K562 (cell line): Measurements from ENCODE around the gene NCOA4. TPM values are rescaled to one million over a fixed set of nuclear protein-coding genes. Genes with fewer than 3 reads are reported as not detected.

ENCODE experiments used
- CC2D1A ChIP-seq: fragments of 450-650 bp; IDR thresholded peaks from 2 replicates; pipeline ENCODE4 v1.6.1; 2017; ENCODE audit warnings: mild to moderate bottlenecking
- CHCHD3 ChIP-seq: fragments of 250-450 bp; sonication (Bioruptor Pico); IDR thresholded peaks from 2 replicates; pipeline ENCODE4 v2.1.2; 2022; ENCODE audit warnings: mild to moderate bottlenecking
- CTBP1 ChIP-seq: fragments of 450-650 bp; IDR thresholded peaks from 2 replicates; pipeline ENCODE4 v1.6.1; 2016; ENCODE audit warnings: borderline replicate concordance
- DMBX1 ChIP-seq: fragments of 250-450 bp; sonication (Bioruptor Pico); IDR thresholded peaks from 2 replicates; pipeline ENCODE4 v1.8.0; 2022; ENCODE audit warnings: inconsistent platforms, mild to moderate bottlenecking, moderate library complexity, borderline replicate concordance
- ESRRA ChIP-seq: fragments of 450-650 bp; IDR thresholded peaks from 2 replicates; pipeline ENCODE4 v1.6.1; 2014; ENCODE audit warnings: low read depth, mild to moderate bottlenecking, moderate library complexity, borderline replicate concordance
- FOXP4 ChIP-seq: sonication (generic); formaldehyde crosslinking; IDR thresholded peaks from 2 replicates; pipeline ENCODE4 v1.8.0; 2022; ENCODE audit warnings: mild to moderate bottlenecking, missing genetic modification reagents, borderline replicate concordance
- KLF16 ChIP-seq: IDR thresholded peaks from 2 replicates; pipeline ENCODE4 v1.6.1; 2016; ENCODE audit warnings: antibody characterized with exemption
- MTA1 ChIP-seq: fragments of 450-650 bp; IDR thresholded peaks from 2 replicates; pipeline ENCODE4 v1.6.1; 2017; ENCODE audit warnings: borderline replicate concordance
- NFE2 ChIP-seq: IDR thresholded peaks from 2 replicates; pipeline ENCODE4 v1.6.1; 2014; ENCODE audit warnings: antibody characterized with exemption, low read depth
- PRDM10 ChIP-seq: fragments of 450-650 bp; IDR thresholded peaks from 2 replicates; pipeline ENCODE4 v1.6.1; 2018; ENCODE audit not compliant: partially characterized antibody
- RAD21 ChIP-seq, 2 experiments: fragments of 250-450 bp in 1 of 2; fragments of 450-650 bp in 1 of 2; sonication (Bioruptor Pico) in 1 of 2; formaldehyde crosslinking in 1 of 2; IDR thresholded peaks in 1 of 2; conservative IDR thresholded peaks in 1 of 2; 2 replicates each; pipeline versions ENCODE4 v1.4.0 to v1.8.0; 2020 to 2022; ENCODE audit warnings: mild to moderate bottlenecking in 2 of 2, moderate library complexity in 1 of 2
- SMARCA5 ChIP-seq: fragments of 450-650 bp; IDR thresholded peaks from 2 replicates; pipeline ENCODE4 v1.6.1; 2016
- STAG1 ChIP-seq: sonication (generic); formaldehyde crosslinking; IDR thresholded peaks from 2 replicates; pipeline ENCODE4 v1.5.0; 2020; ENCODE audit warnings: missing genetic modification reagents, borderline replicate concordance
- YY1 ChIP-seq, 3 experiments: IDR thresholded peaks; 2 replicates each; pipeline ENCODE4 v1.6.1; 2011; ENCODE audit warnings: low read length in 2 of 3, mild to moderate bottlenecking in 2 of 3, moderate library complexity in 2 of 3, borderline replicate concordance in 1 of 3, control low read depth in 1 of 3, low read depth in 1 of 3; ENCODE audit not compliant: insufficient read depth in 3 of 3, insufficient replicate concordance in 2 of 3, control insufficient read depth in 1 of 3, insufficient read length in 1 of 3; ENCODE audit errors: extremely low read depth in 1 of 3
- ZNF507 ChIP-seq: conservative IDR thresholded peaks from 2 replicates; pipeline ENCODE4 v1.6.1; 2017; ENCODE audit warnings: missing genetic modification characterization, missing compliant biosample characterization
- ZNF583 ChIP-seq: fragments of 250-450 bp; sonication (Bioruptor Pico); IDR thresholded peaks from 2 replicates; pipeline ENCODE4 v1.4.0; 2020
- polyA plus RNA-seq, 8 experiments: library from polyadenylated mRNA; depleted of rRNA in 4 of 8; stranded (reverse) in 5 of 8; unstranded in 3 of 8; fragments of >200 nt; fragmentation: Nextera tagmentation in 2 of 8; fragmentation: Illumina TruSeq in 1 of 8; extraction: Ambion mirVana in 2 of 8; extraction: Trizol in 1 of 8; gene quantifications; 2 replicates each; pipeline versions ENCODE4 v1.2.1 to v1.2.3, GENCODE V29; 2011 to 2014; ENCODE audit warnings: inconsistent platforms in 1 of 8, missing spikeins in 1 of 8
- total RNA-seq, 7 experiments: library from RNA; depleted of rRNA in 6 of 7; stranded (reverse); fragments of >200 nt in 6 of 7; fragmentation: Illumina TruSeq in 2 of 7; extraction: Trizol in 2 of 7; gene quantifications; 2 replicates each; pipeline versions ENCODE4 v1.2.1 to v1.2.3, GENCODE V29; 2011 to 2021; ENCODE audit warnings: low replicate concordance in 1 of 7
- TF ChIP-seq, protein P1 (sequence below): fragments of 450-650 bp; IDR thresholded peaks from 2 replicates; pipeline ENCODE4 v1.6.1; 2016; ENCODE audit warnings: borderline replicate concordance
- TF ChIP-seq, protein P2 (sequence below): fragments of 450-650 bp; formaldehyde crosslinking; IDR thresholded peaks from 2 replicates; pipeline ENCODE4 v1.4.0; 2020; ENCODE audit warnings: mild to moderate bottlenecking, moderate library complexity

The NCOA4 gene
- total and polyA plus RNA-seq, 9 of the 15 experiments (the other 6 are each of a cell fraction or from before 2014, with no cell fraction given), result 89.8 to 283 (median 181) TPM

DNA sequence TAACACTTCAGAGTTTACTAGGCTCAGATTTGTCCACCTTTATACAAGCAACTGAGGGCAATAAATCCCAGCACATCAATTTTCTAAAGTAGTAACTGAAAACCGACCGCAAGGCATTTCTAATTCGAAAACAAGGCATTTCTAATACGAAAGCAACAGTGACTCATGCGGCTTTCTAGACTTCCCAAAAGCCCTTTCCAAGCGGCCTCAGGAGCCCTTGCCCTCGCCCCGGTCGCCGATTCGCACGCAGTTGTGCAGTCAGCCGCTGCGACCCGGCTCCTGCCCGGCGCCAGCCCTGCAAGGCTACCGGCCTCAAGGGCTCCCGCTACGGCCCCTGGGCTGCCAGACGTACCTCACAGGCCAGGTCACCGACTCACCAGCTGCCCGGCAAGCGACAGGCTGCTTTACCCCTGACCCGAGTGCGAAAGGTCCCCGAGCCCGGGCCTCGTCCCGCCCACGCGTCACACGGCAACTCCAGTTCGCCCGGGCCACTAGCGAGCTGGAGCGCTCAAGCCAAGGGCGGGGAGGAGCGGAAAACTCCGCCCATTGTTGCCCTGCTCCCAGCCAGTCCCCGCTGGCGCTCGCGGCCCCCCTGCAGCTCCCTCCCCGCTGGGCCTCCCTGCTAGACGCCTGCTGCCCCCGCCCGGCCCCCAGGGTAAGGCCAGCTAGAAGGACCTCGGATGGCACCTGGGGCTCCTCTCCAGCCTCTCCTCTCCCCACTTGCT is 7.3 kb downstream of the NCOA4 start (continued):
- TF ChIP-seq STAG1, result peak; percentile 23; the same call in 1 of the 2 replicates
- 0 out of 2 replicates have a peak, but pooled peaks have one; percentile 17 for TF ChIP-seq DMBX1 (CRISPR knock-in tag)
- peak; percentile 77 to 86 for TF ChIP-seq RAD21 (CRISPR knock-in tag; conservative IDR thresholded peaks at IDR 0.05 in 1 of 2, IDR thresholded peaks at IDR 0.05 in 1 of 2)
- TF ChIP-seq ZNF507 (tag), result no peak
- peak; percentile 67 for TF ChIP-seq KLF16
- TF ChIP-seq MTA1, result peak; percentile 80
- 0 out of 2 replicates have a peak, but pooled peaks have one; percentile 13 for TF ChIP-seq CC2D1A
- TF ChIP-seq NFE2, result peak; percentile 4; the same call in 1 of the 2 replicates
- TF ChIP-seq, protein P1, sequence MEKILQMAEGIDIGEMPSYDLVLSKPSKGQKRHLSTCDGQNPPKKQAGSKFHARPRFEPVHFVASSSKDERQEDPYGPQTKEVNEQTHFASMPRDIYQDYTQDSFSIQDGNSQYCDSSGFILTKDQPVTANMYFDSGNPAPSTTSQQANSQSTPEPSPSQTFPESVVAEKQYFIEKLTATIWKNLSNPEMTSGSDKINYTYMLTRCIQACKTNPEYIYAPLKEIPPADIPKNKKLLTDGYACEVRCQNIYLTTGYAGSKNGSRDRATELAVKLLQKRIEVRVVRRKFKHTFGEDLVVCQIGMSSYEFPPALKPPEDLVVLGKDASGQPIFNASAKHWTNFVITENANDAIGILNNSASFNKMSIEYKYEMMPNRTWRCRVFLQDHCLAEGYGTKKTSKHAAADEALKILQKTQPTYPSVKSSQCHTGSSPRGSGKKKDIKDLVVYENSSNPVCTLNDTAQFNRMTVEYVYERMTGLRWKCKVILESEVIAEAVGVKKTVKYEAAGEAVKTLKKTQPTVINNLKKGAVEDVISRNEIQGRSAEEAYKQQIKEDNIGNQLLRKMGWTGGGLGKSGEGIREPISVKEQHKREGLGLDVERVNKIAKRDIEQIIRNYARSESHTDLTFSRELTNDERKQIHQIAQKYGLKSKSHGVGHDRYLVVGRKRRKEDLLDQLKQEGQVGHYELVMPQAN, result peak; percentile 80; the same call in 1 of the 2 replicates
- peak in 2 of 3 experiments; percentile 60 to 66 for TF ChIP-seq YY1 (IDR thresholded peaks at IDR 0.05; ENCODE audit: borderline replicate concordance in 1 of 3, control insufficient read depth in 1 of 3, extremely low read depth in 1 of 3, insufficient read depth in 3 of 3, insufficient read length in 1 of 3, insufficient replicate concordance in 2 of 3, low read depth in 1 of 3, low read length in 2 of 3)
- peak; percentile 84 for TF ChIP-seq CTBP1
- no peak for TF ChIP-seq ZNF583 (CRISPR knock-in tag)
- TF ChIP-seq CHCHD3 (CRISPR knock-in tag), result 0 out of 2 replicates have a peak, but pooled peaks have one; percentile 29
- TF ChIP-seq, protein P2, sequence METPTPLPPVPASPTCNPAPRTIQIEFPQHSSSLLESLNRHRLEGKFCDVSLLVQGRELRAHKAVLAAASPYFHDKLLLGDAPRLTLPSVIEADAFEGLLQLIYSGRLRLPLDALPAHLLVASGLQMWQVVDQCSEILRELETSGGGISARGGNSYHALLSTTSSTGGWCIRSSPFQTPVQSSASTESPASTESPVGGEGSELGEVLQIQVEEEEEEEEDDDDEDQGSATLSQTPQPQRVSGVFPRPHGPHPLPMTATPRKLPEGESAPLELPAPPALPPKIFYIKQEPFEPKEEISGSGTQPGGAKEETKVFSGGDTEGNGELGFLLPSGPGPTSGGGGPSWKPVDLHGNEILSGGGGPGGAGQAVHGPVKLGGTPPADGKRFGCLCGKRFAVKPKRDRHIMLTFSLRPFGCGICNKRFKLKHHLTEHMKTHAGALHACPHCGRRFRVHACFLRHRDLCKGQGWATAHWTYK (CRISPR knock-in tag), result peak; percentile 81; the same call in 1 of the 2 replicates
- no peak for TF ChIP-seq SMARCA5
- peak; percentile 50 for TF ChIP-seq PRDM10
- TF ChIP-seq ESRRA, result peak; percentile 87
- TF ChIP-seq FOXP4 (CRISPR knock-in tag), result 0 out of 2 replicates have a peak, but pooled peaks have one; percentile 70
